SH-SY5Y (cell line): Measurements from ENCODE around the gene ALOX12.

Experiments
- GATA2 ChIP-seq: IDR thresholded peaks from 2 replicates; pipeline ENCODE4 v1.6.1; 2011; ENCODE audit warnings: mild to moderate bottlenecking, low read depth, low read length
- GATA3 ChIP-seq: IDR thresholded peaks from 2 replicates; pipeline ENCODE4 v1.6.1; 2011; ENCODE audit warnings: low read depth, mild to moderate bottlenecking, low read length, moderate library complexity

The ALOX12 gene

GRCh38 chr17:6995500-6996255, at the start of gene ALOX12:
ALOX12 (plus strand) TSS chr17:6996049; CDS start chr17:6996118, 69 bp downstream.
- TF ChIP-seq GATA2 (no peak), GATA3 (no peak)

GRCh38 chr17:6947745-6948144, 48.1 kb upstream of the ALOX12 start:
- TF ChIP-seq GATA3 (no peak), GATA2 (no peak)

- TF ChIP-seq GATA2 = no peak
- no peak for TF ChIP-seq GATA3
These were observed 47.3 kb upstream of the ALOX12 start for GRCh38 chr17:6948562-6948961.

GRCh38 chr17:6948976-6949375, 46.9 kb upstream of the ALOX12 start:
- TF ChIP-seq GATA3 (no peak), GATA2 (no peak)

GRCh38 chr17:6953689-6954088, 42.2 kb upstream of the ALOX12 start:
- TF ChIP-seq GATA2 = no peak
- TF ChIP-seq GATA3 = no peak

- TF ChIP-seq GATA3 (no peak), GATA2 (no peak)
These were observed 36.1 kb upstream of the ALOX12 start for GRCh38 chr17:6959700-6960099.

- TF ChIP-seq GATA2 (no peak), GATA3 (no peak)
These were observed 26.5 kb upstream of the ALOX12 start for GRCh38 chr17:6969323-6969726.

- TF ChIP-seq GATA2 (no peak), GATA3 (no peak)
These were observed 24.9 kb upstream of the ALOX12 start for GRCh38 chr17:6970992-6971391.

- TF ChIP-seq GATA3 (no peak), GATA2 (no peak)
These were observed 14.4 kb upstream of the ALOX12 start for GRCh38 chr17:6981426-6981825.

- TF ChIP-seq GATA3 (no peak), GATA2 (no peak)
These were observed 10.6 kb upstream of the ALOX12 start for GRCh38 chr17:6985266-6985665.

GRCh38 chr17:6986676-6987075, 9.2 kb upstream of the ALOX12 start:
- TF ChIP-seq GATA3 (no peak), GATA2 (no peak)

GRCh38 chr17:6989779-6990178, 6.1 kb upstream of the ALOX12 start:
- no peak for TF ChIP-seq GATA3
- no peak for TF ChIP-seq GATA2

GRCh38 chr17:6994118-6994598, 1.7 kb upstream of the ALOX12 start:
- TF ChIP-seq GATA3 (no peak), GATA2 (no peak)

GRCh38 chr17:6994666-6995256, 1.1 kb upstream of the ALOX12 start:
- no peak for TF ChIP-seq GATA2
- TF ChIP-seq GATA3 = no peak
